Measurements from ENCODE around the gene PCSK9.

The PCSK9 gene

DNA sequence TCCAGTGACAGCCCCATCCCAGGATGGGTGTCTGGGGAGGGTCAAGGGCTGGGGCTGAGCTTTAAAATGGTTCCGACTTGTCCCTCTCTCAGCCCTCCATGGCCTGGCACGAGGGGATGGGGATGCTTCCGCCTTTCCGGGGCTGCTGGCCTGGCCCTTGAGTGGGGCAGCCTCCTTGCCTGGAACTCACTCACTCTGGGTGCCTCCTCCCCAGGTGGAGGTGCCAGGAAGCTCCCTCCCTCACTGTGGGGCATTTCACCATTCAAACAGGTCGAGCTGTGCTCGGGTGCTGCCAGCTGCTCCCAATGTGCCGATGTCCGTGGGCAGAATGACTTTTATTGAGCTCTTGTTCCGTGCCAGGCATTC, 24.2 kb downstream of the PCSK9 start:
- Histone ChIP-seq H3K9ac (ENCODE audit: low read length) (no peak overlapping the region), H3K4me1 (ENCODE audit: control insufficient read depth, low read depth, low read length) (no peaks in the 10 kb centered on the region), H3K4me2 (ENCODE audit: low read length) (no peak overlapping the region), H3K27me3 (ENCODE audit: insufficient read depth, low read length, poor library complexity) (no peaks in the 10 kb centered on the region), H2BK15ac (replicated peaks; ENCODE audit: low read depth) (no peak overlapping the region), H4K5ac (ENCODE audit: low read length) (no peak overlapping the region), H3K27ac (ENCODE audit: low read depth, low read length) (no peak overlapping the region), H3K36me3 (ENCODE audit: control insufficient read depth, insufficient read depth, low read length) (peaks cover 9% of the 10 kb centered on the region), H3K79me2 (ENCODE audit: control insufficient read depth, insufficient read depth, low read length) (no peaks in the 10 kb centered on the region), H3K56ac (ENCODE audit: low read length) (no peak overlapping the region), H2BK5ac (ENCODE audit: low read length) (no peak overlapping the region), H3K4ac (ENCODE audit: low read depth, low read length) (no peak overlapping the region), H3K18ac (ENCODE audit: low read length) (no peak overlapping the region), H3K23ac (ENCODE audit: low read length) (no peak overlapping the region), H4K8ac (ENCODE audit: low read depth, low read length) (no peak overlapping the region), H3K79me1 (ENCODE audit: low read length) (no peaks in the 10 kb centered on the region), H2AK5ac (ENCODE audit: low read length) (no peak overlapping the region), H2BK120ac (ENCODE audit: low read depth, low read length) (no peak overlapping the region), H3K4me3 (ENCODE audit: low read length) (no peak overlapping the region)
- WGBS (ENCODE audit: extremely low coverage, insufficient coverage, low lambda C conversion rate), result no CpG with 5 or more reads among the region's 9 CpGs
- no peak for DNase-seq

- Histone ChIP-seq H3K4ac (ENCODE audit: low read depth, low read length) (no peak overlapping the region), H4K5ac (ENCODE audit: low read length) (no peak overlapping the region), H4K8ac (ENCODE audit: low read depth, low read length) (no peak overlapping the region), H3K27me3 (ENCODE audit: insufficient read depth, low read length, poor library complexity) (no peaks in the 10 kb centered on the region), H3K23ac (ENCODE audit: low read length) (no peak overlapping the region), H3K36me3 (ENCODE audit: control insufficient read depth, insufficient read depth, low read length) (peaks cover 12% of the 10 kb centered on the region), H2BK5ac (ENCODE audit: low read length) (no peak overlapping the region), H2AK5ac (ENCODE audit: low read length) (no peak overlapping the region), H3K9ac (ENCODE audit: low read length) (no peak overlapping the region), H3K79me1 (ENCODE audit: low read length) (no peaks in the 10 kb centered on the region), H2BK120ac (ENCODE audit: low read depth, low read length) (no peak overlapping the region), H3K4me1 (ENCODE audit: control insufficient read depth, low read depth, low read length) (no peaks in the 10 kb centered on the region), H3K4me2 (ENCODE audit: low read length) (no peak overlapping the region), H3K4me3 (ENCODE audit: low read length) (no peak overlapping the region), H3K18ac (ENCODE audit: low read length) (no peak overlapping the region), H3K79me2 (ENCODE audit: control insufficient read depth, insufficient read depth, low read length) (no peaks in the 10 kb centered on the region), H3K27ac (ENCODE audit: low read depth, low read length) (no peak overlapping the region), H2BK15ac (replicated peaks; ENCODE audit: low read depth) (no peak overlapping the region), H3K56ac (ENCODE audit: low read length) (no peak overlapping the region)
- DNase-seq, result no peak
- no CpG with 5 or more reads among the region's 12 CpGs for WGBS (ENCODE audit: extremely low coverage, insufficient coverage, low lambda C conversion rate)
Measured at GRCh38 chr1:55064071-55064581, 24.8 kb downstream of the PCSK9 start.

GRCh38 chr1:55064861-55065263, 25.5 kb downstream of the PCSK9 start:
- Histone ChIP-seq H2BK5ac (ENCODE audit: low read length) (no peak overlapping the region), H3K4ac (ENCODE audit: low read depth, low read length) (no peak overlapping the region), H3K27ac (ENCODE audit: low read depth, low read length) (no peak overlapping the region), H3K4me2 (ENCODE audit: low read length) (no peak overlapping the region), H3K79me2 (ENCODE audit: control insufficient read depth, insufficient read depth, low read length) (no peaks in the 10 kb centered on the region), H3K18ac (ENCODE audit: low read length) (no peak overlapping the region), H3K4me1 (ENCODE audit: control insufficient read depth, low read depth, low read length) (no peaks in the 10 kb centered on the region), H3K36me3 (ENCODE audit: control insufficient read depth, insufficient read depth, low read length) (peaks cover 14% of the 10 kb centered on the region), H3K9ac (ENCODE audit: low read length) (no peak overlapping the region), H3K56ac (ENCODE audit: low read length) (no peak overlapping the region), H2AK5ac (ENCODE audit: low read length) (no peak overlapping the region), H2BK120ac (ENCODE audit: low read depth, low read length) (no peak overlapping the region), H3K79me1 (ENCODE audit: low read length) (no peaks in the 10 kb centered on the region), H3K23ac (ENCODE audit: low read length) (no peak overlapping the region), H3K4me3 (ENCODE audit: low read length) (no peak overlapping the region), H3K27me3 (ENCODE audit: insufficient read depth, low read length, poor library complexity) (no peaks in the 10 kb centered on the region), H4K8ac (ENCODE audit: low read depth, low read length) (no peak overlapping the region), H2BK15ac (replicated peaks; ENCODE audit: low read depth) (no peak overlapping the region), H4K5ac (ENCODE audit: low read length) (no peak overlapping the region)
- no CpG with 5 or more reads among the region's 2 CpGs for WGBS (ENCODE audit: extremely low coverage, insufficient coverage, low lambda C conversion rate)
- no peak for DNase-seq

GRCh38 chr1:55065648-55066047, 26.3 kb downstream of the PCSK9 start:
- Histone ChIP-seq H2AK5ac (ENCODE audit: low read length) (no peak overlapping the region), H3K27me3 (ENCODE audit: insufficient read depth, low read length, poor library complexity) (no peaks in the 10 kb centered on the region), H3K4me3 (ENCODE audit: low read length) (no peak overlapping the region), H3K27ac (ENCODE audit: low read depth, low read length) (no peak overlapping the region), H3K36me3 (ENCODE audit: control insufficient read depth, insufficient read depth, low read length) (peaks cover 14% of the 10 kb centered on the region), H4K5ac (ENCODE audit: low read length) (no peak overlapping the region), H3K4me1 (ENCODE audit: control insufficient read depth, low read depth, low read length) (no peaks in the 10 kb centered on the region), H2BK5ac (ENCODE audit: low read length) (no peak overlapping the region), H3K56ac (ENCODE audit: low read length) (no peak overlapping the region), H3K4me2 (ENCODE audit: low read length) (no peak overlapping the region), H4K8ac (ENCODE audit: low read depth, low read length) (no peak overlapping the region), H2BK120ac (ENCODE audit: low read depth, low read length) (no peak overlapping the region), H3K23ac (ENCODE audit: low read length) (no peak overlapping the region), H3K9ac (ENCODE audit: low read length) (no peak overlapping the region), H3K79me1 (ENCODE audit: low read length) (no peaks in the 10 kb centered on the region), H2BK15ac (replicated peaks; ENCODE audit: low read depth) (no peak overlapping the region), H3K18ac (ENCODE audit: low read length) (no peak overlapping the region), H3K4ac (ENCODE audit: low read depth, low read length) (no peak overlapping the region), H3K79me2 (ENCODE audit: control insufficient read depth, insufficient read depth, low read length) (no peaks in the 10 kb centered on the region)
- no CpG with 5 or more reads among the region's 4 CpGs for WGBS (ENCODE audit: extremely low coverage, insufficient coverage, low lambda C conversion rate)
- DNase-seq, result no peak

- no peak overlapping the region for H2BK15ac ChIP-seq (replicated peaks; ENCODE audit: low read depth)
- no peaks in the 10 kb centered on the region for H3K79me1 ChIP-seq (ENCODE audit: low read length)
- no peak overlapping the region for H3K23ac ChIP-seq (ENCODE audit: low read length)
- H3K56ac ChIP-seq (ENCODE audit: low read length), result no peak overlapping the region
- no peak overlapping the region for H3K18ac ChIP-seq (ENCODE audit: low read length)
- no peak overlapping the region for H3K4me3 ChIP-seq (ENCODE audit: low read length)
- H3K9ac ChIP-seq (ENCODE audit: low read length), result no peak overlapping the region
- no peak overlapping the region for H3K27ac ChIP-seq (ENCODE audit: low read depth, low read length)
- H3K36me3 ChIP-seq (ENCODE audit: control insufficient read depth, insufficient read depth, low read length), result peaks cover 16% of the 10 kb centered on the region
- H3K4ac ChIP-seq (ENCODE audit: low read depth, low read length), result no peak overlapping the region
- no peak overlapping the region for H2AK5ac ChIP-seq (ENCODE audit: low read length)
- H3K27me3 ChIP-seq (ENCODE audit: insufficient read depth, low read length, poor library complexity), result no peaks in the 10 kb centered on the region
- H2BK120ac ChIP-seq (ENCODE audit: low read depth, low read length), result no peak overlapping the region
- no peak overlapping the region for H4K5ac ChIP-seq (ENCODE audit: low read length)
- H3K79me2 ChIP-seq (ENCODE audit: control insufficient read depth, insufficient read depth, low read length), result no peaks in the 10 kb centered on the region
- H3K4me1 ChIP-seq (ENCODE audit: control insufficient read depth, low read depth, low read length), result no peaks in the 10 kb centered on the region
- H2BK5ac ChIP-seq (ENCODE audit: low read length), result no peak overlapping the region
- WGBS (ENCODE audit: extremely low coverage, insufficient coverage, low lambda C conversion rate), result no CpG with 5 or more reads among the region's 17 CpGs
- H3K4me2 ChIP-seq (ENCODE audit: low read length), result no peak overlapping the region
- H4K8ac ChIP-seq (ENCODE audit: low read depth, low read length), result no peak overlapping the region
- no peak for DNase-seq
Measured at GRCh38 chr1:55067022-55067778, 27.9 kb downstream of the PCSK9 start.

DNA sequence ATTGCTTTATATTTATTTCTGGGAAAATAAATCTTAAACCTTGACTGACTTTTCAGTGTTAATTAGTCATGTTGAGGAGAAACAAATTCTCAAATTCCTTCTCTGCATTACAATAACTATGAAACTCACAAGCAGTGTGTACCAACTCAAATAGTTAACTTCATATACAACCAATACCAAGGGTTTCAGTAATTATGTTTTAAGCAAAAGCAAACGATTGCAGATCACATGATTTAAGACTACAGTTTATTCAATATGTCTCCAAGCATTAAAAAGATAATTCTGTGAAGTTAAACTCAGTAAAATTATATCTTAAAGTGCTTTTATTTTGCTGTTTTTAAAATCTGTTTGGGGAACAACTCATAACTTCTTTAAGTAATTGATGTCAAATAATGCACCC, 28.6 kb downstream of the PCSK9 start:
- no peaks in the 10 kb centered on the region for H3K4me1 ChIP-seq (ENCODE audit: control insufficient read depth, low read depth, low read length)
- peaks cover 16% of the 10 kb centered on the region for H3K36me3 ChIP-seq (ENCODE audit: control insufficient read depth, insufficient read depth, low read length)
- WGBS (ENCODE audit: extremely low coverage, insufficient coverage, low lambda C conversion rate), result no CpG with 5 or more reads among the region's 1 CpG

More for the DNA sequence above, 28.6 kb downstream of the PCSK9 start:
- Histone ChIP-seq H4K5ac (ENCODE audit: low read length) (no peak overlapping the region), H3K4me3 (ENCODE audit: low read length) (no peak overlapping the region), H3K18ac (ENCODE audit: low read length) (no peak overlapping the region), H3K56ac (ENCODE audit: low read length) (no peak overlapping the region), H2BK120ac (ENCODE audit: low read depth, low read length) (no peak overlapping the region), H3K27me3 (ENCODE audit: insufficient read depth, low read length, poor library complexity) (no peaks in the 10 kb centered on the region), H3K4ac (ENCODE audit: low read depth, low read length) (no peak overlapping the region), H4K8ac (ENCODE audit: low read depth, low read length) (no peak overlapping the region), H3K4me2 (ENCODE audit: low read length) (no peak overlapping the region), H3K79me2 (ENCODE audit: control insufficient read depth, insufficient read depth, low read length) (no peaks in the 10 kb centered on the region), H2BK15ac (replicated peaks; ENCODE audit: low read depth) (no peak overlapping the region), H3K9ac (ENCODE audit: low read length) (no peak overlapping the region), H3K27ac (ENCODE audit: low read depth, low read length) (no peak overlapping the region), H3K23ac (ENCODE audit: low read length) (no peak overlapping the region), H2BK5ac (ENCODE audit: low read length) (no peak overlapping the region), H3K79me1 (ENCODE audit: low read length) (no peaks in the 10 kb centered on the region), H2AK5ac (ENCODE audit: low read length) (no peak overlapping the region)
- DNase-seq, result no peak

Data from mesendoderm (in vitro differentiated cells).